ENCODE data around the gene ALAS1.

- TF ChIP-seq POLR2A (IDR thresholded peaks at IDR 0.05; ENCODE audit: extremely low read depth, insufficient read length) (no peak), CTCF (IDR thresholded peaks at IDR 0.05; ENCODE audit: low read depth, low read length) (no peak), MYC (IDR thresholded peaks at IDR 0.05; ENCODE audit: low read depth, low read length) (no peak), MAX (IDR thresholded peaks at IDR 0.05; ENCODE audit: low read depth, low read length) (no peak)
Observed at GRCh38 chr3:52246264-52246620, 48.3 kb downstream of the ALAS1 start.
